ENCODE measurements around the gene PNPLA8.
A peak's percentile ranks its signal among the peaks of the same experiment; 100 is the strongest.
"Not testable (repeated sequence)": the region's sequence is repeated elsewhere in the genome, so short reads cannot be mapped to it uniquely, and the experiment has no call there.

Gene PNPLA8

DNA sequence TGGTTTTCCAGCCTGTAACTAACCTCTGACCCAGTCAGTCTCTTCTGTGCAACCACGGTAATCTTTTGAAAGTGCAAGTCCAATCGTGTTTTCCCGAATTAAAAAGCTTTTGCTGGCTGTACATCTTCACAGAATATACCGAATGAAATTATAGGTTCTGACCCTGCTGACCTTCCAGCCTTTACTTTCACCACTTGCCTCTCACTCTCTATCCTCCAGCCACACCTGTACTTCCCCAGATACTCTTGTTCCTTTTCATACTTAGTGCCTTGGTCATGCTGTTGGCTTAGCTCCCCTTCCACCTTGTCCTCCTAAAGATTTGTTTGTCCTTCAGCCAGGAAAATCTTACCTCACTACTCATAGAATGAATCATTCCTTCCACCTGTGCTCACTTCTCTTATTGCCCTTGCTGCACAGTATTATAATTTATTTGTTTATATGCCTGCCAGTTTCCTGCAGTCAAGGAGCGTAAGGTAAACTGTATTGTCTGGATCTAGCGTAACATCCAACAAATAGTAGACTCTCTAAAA, 2.3 kb upstream of the PNPLA8 start:
- no peak for DNase-seq

DNA sequence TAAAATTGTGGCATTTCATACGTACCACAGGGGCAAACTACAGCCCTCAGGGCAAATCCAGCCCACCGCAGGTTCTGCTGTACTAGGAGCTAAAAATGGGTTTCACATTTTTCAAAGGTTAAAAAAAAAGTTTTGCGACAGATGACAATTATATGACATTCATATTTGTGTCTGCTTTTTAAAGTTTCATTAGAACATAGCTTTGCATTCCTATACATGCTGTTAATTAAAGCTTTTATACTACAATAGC, 758 bp upstream of the PNPLA8 start:
- no peak for DNase-seq

DNA sequence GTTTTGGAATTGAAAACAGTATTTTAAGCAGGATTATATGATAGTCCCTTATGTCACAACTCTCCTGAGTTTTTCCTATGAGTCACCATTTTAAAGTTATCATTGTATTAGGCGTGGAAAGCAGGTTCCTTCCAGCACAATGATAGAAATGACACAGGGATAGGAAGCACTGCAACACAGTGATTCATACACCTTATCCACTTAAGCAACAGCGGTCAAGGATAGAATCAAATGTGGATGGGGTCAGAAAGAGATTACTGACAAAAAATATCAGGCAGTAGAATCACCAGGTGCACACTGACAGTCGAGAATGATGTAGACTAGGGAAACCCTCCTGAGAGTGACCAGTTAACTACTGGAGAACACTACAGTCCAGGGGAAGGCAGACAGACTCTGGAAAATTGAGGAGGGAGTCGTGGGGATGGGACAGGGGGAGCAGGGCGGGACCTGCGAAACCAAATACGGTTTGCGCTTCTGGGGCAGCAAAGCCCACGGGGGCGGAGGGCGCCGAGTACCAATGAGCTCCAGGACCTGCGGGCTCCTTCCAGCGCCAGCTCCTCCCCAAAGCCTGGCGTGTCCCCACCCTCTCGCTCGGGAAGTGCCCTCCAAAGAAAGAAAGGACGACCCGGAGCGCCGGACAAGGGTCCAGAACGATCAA, 479 bp downstream of the PNPLA8 start:
- peak; percentile 85 to 91 (median 91) for DNase-seq

DNA sequence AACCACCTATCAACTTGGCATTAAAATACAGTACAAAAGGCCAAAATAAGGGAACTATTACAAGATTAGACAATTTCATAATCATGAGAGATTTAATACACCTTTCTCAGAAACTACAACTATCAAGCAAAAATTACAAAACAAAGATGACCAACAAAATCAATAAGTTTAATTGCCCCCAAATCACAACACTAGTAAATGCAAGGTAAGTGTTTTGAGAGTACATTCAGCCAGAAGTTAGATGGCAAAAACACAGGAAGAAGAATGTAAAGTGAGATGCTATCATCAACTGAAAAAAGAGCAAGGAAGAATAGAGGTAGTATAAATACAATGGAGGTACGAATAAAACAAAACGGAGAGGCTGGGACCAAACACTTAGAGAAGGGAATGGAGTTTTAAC, 3.2 kb downstream of the PNPLA8 start:
- DNase-seq = no peak

DNA sequence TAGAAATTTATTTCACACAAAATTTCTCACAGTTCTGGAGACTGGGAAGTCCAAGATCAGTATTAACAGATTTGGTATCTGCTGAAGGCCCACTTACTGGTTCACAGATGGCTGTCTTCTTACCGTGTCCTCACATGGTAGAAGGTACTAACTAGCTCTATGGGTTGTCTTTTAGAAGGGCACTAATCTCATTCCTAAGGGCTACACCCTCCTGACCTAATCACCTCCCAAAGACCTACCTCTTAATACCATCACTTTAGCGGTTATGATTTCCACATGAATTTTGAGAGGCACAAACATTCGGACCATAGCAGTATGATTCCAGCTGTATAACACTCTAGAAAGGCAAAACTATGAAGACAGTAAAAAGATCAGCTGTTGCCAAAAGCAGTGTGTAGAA, 8.0 kb downstream of the PNPLA8 start:
- DNase-seq = no peak

DNA sequence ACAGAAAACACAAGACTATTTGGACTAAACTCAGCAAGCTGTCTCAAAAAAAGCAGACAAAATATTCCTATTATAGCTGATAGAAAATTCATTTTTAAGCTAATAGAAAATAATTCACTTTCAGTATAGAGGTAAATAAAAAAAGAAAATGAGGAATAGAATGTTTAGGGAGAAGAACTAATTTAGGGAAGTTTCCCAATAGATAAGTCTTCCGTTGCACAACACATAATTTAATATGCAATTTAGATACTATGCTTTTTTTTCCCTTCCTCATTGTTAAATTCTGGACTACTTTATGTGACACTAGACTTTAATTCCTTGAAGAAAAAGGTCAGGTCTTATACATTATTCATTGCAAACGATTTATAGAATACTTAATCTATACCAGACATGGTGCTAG, 10.3 kb downstream of the PNPLA8 start:
- peak; percentile 17 to 70 (median 67) for DNase-seq

DNA sequence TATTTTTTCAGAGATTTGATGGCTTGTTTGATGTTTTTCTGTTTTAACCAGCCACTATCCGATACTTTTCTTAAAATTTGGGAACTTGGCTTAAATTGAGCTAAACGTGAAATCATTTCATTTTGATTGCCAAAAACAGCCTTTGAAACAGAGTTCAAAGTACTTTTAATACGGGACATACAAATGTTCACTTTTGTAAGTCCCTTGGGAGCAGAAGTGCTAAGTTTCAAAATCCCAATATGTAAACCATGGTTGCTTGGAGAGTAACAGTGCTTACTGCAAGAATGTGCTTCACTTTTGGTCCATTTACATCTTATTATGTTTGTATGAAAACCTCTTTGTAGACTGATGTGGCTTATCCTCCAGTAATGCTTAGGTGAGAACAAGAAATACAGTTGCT, 10.9 kb downstream of the PNPLA8 start:
- DNase-seq = no peak

DNA sequence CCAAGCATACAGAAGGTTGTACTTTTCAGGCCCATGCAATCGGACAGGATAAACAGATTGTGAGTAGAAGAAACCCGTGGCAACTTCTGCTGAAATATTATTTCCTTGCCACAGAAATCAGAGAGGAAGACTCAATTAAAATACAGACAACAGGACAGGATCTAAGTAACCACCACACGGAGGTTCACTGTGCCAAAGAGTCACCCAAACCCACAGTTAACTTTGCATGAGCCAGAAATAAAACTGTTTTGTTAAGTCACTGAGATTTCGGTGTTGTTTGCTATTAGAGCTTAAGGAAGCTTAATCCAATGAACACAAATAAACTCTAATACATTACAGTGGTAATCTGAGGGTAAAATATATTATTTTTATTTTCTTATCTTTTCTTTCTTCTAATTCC, 14.0 kb downstream of the PNPLA8 start:
- no peak for DNase-seq

DNA sequence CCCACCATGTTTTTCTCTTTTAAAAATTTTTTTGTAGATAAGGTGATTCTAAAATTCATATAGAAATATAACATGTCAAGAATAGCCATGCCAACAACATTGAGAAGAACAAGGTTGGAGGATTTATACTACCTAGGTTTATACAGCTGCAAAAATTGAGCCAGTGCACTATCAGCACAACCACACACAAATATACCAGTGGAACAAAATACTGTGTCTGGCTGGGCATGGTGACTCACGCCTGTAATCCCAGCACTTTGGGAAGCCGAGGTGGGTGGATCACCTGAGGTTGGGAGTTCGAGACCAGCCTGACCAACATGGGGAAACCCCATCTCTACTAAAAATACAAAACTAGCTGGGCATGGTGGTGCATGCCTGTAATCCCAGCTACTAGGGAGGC, 21.4 kb downstream of the PNPLA8 start:
- not testable (repeated sequence) for DNase-seq

DNA sequence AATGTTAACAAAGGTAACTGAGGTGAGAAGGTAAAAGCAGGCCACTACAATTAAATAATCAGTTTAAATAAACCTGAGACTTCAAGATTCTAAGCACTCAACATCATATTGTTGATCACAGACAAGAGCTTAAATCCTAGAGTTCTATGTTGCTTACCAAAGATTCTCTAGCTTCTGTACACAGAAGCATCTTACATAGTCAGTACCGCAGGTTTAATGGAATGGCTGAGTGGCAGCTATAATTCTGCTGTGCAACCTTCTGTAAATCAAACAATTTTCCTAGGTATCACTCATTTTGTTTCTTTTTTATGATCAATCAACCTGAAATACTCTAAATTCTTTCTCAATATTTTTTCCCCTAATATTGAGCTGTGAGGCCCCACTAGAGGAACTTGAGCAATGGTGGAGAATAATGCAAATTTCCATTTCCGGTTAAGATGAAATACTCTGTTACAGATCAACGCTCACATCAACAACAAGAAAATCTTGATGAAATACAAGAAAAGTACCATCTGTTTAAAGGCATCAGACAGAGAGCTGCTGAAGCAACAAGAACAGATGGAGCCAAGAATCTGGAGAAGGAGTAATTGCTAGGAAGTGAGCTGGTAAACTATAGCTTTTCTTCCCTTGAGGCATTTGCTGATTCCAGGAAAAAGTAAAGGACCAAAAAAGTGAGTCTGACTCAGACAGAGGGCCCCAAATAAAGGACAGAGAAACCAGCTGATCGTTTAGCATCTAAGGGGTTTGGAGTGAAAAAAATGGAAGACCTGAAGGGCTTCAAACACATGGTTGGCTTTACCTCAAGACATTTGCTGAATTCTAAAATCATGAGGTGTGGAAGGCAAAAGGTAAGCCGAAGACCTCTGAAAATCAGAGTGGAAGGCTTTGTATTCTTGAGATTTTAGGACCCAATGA, 22.6 kb downstream of the PNPLA8 start:
- DNase-seq = peak; percentile 9 to 58 (median 51)

DNA sequence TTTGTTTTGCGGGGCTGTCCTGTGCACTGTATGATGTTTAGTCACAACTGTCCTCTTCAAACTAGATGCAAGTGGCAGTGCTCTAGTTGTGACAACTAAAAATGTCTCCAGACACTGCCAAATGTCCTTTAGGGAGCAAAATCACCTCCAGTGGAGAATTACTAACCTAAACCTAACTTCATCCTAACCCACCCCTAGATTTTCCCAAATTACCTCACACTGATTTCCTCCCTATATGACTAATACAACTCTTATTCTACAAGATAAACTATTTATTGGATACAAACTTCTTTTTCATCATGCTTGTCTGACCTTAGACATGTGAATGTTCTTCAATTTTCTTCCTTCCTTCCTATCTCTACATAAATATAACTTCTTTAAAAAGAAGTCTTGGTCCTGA, 26.4 kb downstream of the PNPLA8 start:
- peak; percentile 16 to 36 (median 25) for DNase-seq

DNA sequence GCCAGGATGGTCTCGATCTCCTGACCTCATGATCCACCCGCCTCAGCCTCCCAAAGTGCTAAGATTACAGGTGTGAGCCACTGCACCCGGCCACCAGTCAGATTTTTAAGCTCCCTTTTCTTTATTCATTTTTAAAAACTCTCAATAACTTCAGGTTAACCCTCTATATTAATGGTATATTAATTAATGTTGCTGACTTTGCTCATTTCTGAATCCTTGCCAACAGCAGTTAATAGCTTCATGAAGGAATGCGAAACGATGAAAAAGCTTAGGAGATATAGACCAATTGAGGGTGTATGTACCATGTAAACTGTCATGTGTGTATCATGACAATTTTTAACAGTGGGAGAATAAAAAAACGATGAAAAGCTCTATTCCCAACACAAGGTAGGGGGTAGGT, 27.5 kb downstream of the PNPLA8 start:
- no peak for DNase-seq

DNA sequence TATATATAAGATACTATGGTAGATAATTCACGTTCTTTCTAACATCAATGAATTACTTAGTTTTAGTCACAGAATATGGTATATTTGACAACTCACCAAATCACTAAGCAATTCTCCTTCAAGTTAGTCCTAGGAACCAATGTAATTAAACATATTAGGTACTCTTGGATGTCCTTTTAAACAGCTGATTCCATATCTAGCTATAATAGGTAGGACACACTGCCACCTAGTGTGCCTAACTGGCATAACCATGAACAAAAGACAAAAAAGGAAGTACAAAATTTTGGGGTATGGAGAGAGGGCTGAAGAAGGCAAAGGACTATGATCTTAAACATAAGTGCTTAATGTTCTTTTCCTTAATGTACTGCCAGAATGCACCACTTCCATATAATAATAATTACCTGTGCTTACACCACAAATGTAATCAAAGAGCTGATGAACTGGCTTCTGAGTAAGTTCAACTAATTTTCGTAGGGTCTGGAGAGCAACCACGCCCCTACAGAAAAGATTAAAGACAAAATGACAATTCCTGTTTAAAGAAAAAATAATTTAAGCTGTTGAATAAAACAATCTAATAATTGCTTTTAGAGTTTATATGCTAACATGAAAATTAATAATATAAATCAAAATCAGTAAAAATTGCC, 28.7 kb downstream of the PNPLA8 start:
- DNase-seq = peak; percentile 65 to 78 (median 77)

DNA sequence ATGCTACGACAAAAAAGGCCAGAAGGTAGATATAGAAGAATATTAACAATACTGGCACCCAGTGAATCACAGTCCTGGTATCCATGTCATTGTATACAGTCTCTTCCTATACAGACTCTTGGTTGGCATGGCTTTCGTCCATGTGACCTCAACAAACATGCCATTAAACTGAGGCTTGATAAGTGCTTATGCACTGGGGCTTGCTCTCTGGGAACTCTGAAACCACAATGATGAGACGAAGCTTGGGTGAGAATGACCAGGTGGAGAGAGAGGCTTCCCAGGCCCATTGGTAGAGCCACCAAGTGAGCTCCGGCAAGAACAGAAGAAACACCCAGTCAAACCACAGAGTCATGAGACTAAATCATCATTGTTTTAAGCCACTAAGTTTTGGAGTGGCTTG, 33.2 kb downstream of the PNPLA8 start:
- DNase-seq = no peak

DNA sequence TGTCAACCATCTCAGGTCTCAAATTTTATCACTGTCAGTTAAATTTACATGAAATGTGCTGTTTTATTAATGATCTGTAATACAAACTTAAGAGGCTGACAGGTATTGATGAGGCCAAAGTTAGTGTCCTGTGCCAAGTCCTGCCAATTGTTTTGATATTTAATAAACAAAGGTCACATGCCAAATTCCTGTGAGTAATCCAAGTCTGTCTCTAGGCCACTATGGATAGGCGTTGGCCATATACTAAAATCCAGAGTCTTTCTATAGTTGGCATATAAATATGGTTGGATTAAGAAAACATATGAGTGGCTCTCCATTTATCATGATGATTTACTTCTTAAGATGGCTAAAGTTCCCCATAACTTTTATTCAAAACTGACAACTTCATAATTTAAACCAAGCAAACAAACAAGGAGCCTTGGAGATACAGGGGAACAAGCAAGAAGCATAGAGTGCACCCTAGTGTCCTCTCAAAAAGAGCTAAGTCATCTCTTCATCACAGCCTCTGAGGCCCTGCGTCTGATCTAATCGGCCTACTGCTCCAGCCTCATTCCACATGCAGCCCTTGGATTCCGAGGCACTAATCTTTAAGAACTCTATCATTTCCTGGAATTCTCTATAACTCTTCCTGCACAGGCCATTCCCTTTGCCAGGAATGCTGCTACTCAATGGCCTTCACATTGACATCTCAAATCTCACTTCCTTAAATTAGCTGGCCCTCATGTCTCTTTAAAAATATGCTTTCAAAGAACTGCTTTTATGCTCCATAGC, 37.0 kb downstream of the PNPLA8 start:
- DNase-seq = no peak

DNA sequence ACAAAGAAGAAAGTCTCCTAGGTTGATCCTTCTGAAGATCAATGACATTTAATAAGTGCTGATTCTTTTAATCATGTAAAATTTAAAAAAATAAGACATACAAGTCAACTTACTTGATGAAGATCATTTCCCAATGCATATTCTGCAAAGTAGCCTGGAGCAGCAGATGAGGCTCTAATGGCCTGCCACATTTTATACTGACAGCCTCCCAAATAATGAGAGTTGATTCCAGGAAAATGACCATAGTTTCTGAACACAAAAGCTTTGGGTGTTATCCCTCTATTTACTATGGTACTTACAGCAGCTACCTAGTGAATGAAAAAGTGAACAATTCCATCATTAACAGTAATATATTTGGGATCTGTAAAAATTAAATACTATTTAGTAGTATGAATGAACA, 38.3 kb downstream of the PNPLA8 start:
- DNase-seq = no peak

DNA sequence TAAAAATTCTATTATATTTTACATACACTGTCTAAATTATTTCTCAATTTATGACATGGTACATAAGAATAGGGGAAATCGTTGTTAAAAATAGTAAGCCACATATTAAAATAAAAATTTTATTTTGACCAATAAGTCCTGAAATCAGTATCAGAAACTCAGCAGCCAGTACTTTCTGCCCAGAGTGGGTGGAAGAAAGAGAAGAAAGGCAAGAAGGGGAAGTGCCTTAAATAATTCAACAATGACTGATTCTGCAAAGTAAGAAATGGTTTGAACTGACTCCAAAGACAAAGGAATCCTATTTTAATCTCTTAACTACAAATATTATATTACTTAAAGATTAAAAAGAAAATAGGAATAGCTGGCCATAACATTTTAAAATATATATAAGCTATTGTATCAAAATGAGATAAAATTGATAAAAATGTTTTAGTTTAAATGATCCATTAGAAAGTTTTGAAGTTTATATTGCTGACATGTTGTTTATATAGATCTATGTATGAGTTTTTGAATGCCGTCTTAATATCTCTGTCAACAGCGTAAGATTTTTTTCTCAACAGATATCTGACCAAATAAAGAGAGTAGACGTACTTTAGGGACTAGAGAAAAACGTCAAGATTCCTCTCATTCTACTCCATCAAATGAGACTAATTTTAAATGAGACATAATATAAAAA, 39.5 kb downstream of the PNPLA8 start:
- DNase-seq = peak; percentile 20 to 33 (median 29)

DNA sequence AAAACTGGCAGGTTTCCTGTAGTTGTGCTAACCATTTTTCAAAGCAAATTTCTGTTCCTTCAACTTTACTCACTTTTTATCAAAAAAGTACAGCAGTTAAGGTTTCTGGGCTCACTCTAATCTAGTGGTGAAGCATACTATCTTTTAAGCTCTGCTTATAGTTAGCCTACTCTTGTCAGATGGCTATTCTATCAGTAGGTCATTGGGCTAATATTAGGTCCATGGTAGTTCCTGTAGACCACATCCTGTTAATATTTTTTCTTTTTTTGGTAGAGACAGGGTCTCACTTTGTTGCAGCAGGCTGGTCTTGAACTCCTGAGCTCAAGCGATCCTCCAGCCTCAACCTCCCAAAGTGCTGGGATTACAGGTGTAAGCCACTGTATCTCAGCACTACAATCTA, 41.8 kb downstream of the PNPLA8 start:
- no peak for DNase-seq

DNA sequence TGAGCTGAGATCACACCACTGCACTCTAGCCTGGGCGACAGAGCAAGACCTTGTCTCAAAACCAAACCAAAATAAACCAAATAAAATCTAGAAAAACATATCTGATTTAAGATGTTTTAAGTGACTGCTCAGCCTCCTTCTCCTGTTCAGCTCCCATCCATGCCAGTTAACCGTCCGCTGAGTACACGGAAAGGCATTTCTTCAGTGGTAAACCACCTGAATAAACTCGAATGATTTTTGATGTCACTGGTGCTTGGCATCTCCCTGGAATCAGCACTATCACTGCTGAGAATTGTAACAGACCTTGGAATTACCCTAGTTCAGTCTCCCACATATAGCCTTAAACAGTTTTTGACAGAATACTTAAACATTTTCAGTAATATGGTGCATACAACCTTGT, 45.6 kb downstream of the PNPLA8 start:
- no peak for DNase-seq

DNA sequence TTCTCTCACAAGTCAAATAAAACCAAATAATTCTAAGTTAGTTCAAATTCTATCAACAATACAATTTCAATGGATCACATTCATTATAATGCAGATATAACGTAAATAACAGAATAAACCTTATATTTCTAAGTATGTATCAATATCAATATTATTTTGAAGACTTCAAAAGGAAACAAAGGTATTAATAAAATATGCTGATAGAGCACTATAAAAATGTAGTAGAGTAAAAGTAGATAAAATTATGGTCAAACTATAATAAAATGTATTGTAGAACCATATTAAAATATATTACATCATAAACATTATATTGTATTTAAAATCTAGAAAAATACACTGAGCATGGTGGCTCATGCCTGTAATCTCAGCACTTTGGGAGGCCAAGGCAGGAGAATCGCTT, 46.2 kb downstream of the PNPLA8 start:
- no peak for DNase-seq

DNA sequence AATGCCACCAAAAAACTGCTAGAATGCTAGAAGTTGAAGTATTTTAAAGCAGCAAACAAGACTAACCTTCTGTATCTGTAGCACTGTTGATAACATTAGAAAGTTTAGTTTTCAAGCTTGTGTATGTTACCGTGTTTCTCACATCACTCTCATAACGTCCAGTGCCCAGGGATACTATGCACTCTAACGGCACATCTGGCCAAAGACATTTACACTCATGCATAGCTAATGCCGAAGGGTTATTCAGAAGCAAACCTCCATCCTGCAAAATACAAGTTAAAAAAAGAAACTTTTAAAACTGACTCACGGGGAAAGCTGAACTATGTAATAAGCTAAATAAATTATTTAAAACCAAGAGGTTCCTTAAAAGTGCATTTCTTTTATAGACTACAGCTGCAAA, 46.8 kb downstream of the PNPLA8 start:
- DNase-seq = no peak

DNA sequence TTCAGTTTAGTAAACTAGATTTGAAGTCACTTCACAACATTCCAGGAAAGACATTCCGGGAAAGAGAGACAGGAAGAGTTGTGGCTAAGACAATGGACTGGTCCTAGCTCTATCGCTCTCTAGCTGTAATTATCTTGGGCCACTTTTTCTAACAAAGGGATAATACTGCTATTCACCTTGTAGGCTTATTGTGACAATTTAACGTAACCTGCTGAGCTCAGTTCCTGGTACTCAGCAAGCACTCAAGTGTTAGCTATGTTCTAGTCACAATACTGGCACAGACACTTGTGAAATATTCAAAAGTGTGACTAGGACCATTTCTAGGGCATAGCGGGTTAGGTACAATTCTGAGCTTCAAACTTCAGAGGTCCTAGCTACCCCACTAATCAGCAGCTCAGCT, 57.7 kb downstream of the PNPLA8 start:
- DNase-seq = no peak

DNA sequence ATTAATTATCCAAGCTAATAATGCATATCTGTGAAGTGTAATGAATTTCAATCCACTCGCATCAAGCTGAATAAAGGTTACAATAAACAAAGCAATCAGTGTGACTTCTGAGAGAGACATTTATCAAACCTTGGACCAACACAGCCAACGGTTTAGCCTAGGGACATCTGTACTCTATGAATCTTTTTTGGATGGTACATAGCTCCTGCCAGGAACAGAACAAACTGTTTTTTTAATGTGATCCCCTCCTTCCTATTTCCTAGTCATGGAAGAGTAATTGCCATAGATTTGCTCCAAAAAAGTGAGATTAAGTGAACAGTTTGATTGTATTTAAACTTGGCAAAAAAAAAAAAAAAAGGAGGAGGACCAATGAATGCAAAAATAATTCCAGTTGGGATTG, 58.5 kb downstream of the PNPLA8 start:
- no peak for DNase-seq

All from suppressor macrophage treated with lipopolysaccharide for 1 hour (primary cell).